Measurements from ENCODE around the gene TCFL5.
"Not testable (repeated sequence)": the region's sequence is repeated elsewhere in the genome, so short reads cannot be mapped to it uniquely, and the experiment has no call there.

The TCFL5 gene

DNA sequence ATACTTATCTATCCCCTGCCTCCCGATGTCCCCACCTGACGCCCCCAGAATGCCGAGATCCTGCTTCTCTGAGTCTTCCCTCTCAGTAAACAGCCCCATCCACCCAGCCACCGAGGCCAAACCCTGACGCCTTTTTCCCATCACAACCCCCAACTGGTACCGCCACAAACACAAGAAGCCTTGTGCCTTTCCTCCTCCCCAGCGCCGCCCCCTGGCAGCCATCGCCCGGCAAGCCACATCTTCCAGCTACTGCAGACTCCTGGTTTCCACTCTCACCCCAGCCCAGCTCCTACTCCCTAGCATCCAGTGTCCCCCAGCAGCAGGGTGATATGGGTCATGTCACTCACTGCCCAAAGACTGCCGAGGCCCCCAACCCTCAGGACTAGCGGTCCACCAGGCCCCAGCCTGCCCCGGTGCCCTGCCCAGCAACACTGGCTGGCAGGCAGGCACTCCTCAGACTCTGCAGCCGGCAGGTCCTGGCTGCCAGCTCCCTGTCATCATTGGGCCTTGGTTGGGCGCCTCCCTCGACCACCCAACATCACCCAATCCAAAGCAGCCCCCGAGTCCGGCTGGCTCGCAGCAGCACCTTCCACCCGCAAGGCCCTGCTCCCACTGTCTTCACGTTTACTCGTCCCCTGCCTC is 11.2 kb downstream of the TCFL5 start:
- no peak overlapping the region for H3K4me2 ChIP-seq (ENCODE audit: low read length)
- H4K20me1 ChIP-seq (ENCODE audit: insufficient read depth, low read length): no peaks in the 10 kb centered on the region
- no peaks in the 10 kb centered on the region for H3K9me2 ChIP-seq (ENCODE audit: low read depth, low read length)
- H3K36me3 ChIP-seq (ENCODE audit: insufficient read depth, low read length): peaks cover 75% of the 10 kb centered on the region
- H2AFZ ChIP-seq (ENCODE audit: low read length): no peak overlapping the region
- no peak overlapping the region for H3K4me3 ChIP-seq (ENCODE audit: low read depth, low read length, poor library complexity, severe bottlenecking)
- peak overlapping the region; percentile 21 for H3K27ac ChIP-seq (ENCODE audit: low read depth, low read length, poor library complexity, severe bottlenecking)
- H3K79me2 ChIP-seq (ENCODE audit: insufficient read depth, low read length): no peaks in the 10 kb centered on the region
- no peaks in the 10 kb centered on the region for H3K27me3 ChIP-seq (ENCODE audit: insufficient read depth, low read length)
- H3K9ac ChIP-seq (ENCODE audit: low read length): no peak overlapping the region
- TF ChIP-seq EZH2 (IDR thresholded peaks at IDR 0.05; ENCODE audit: borderline replicate concordance, low read length) (no peak), CTCF (IDR thresholded peaks at IDR 0.05; ENCODE audit: low read length) (no peak)
- H3K9me3 ChIP-seq (ENCODE audit: low read length): no peaks in the 10 kb centered on the region
- H3K4me1 ChIP-seq (ENCODE audit: insufficient read depth, low read length, severe bottlenecking): peaks cover 10% of the 10 kb centered on the region
- no peaks in the 10 kb centered on the region for H3F3A ChIP-seq (ENCODE audit: insufficient read depth, low read length)

DNA sequence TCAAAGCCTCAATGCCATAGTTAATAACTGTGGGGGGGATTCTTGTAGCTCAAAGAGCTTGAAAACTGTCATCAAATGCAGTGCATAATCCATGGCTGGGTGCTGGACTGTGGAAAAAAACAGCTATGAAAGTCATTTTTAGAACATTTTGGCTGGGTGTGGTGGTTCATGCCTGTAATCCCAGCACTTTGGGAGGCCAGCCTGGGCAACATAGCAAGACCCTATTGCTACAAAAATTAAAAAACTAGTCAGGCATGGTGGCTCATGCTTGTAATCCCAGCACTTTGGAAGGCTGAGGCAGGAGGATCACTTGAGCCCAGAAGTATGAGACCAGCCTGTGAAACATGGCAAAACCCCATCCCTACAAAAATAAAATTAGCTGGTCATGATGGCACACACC is 12.2 kb downstream of the TCFL5 start:
- H3K27me3 ChIP-seq (ENCODE audit: insufficient read depth, low read length): no peaks in the 10 kb centered on the region
- no peaks in the 10 kb centered on the region for H3F3A ChIP-seq (ENCODE audit: insufficient read depth, low read length)
- peaks cover 10% of the 10 kb centered on the region for H3K4me1 ChIP-seq (ENCODE audit: insufficient read depth, low read length, severe bottlenecking)
- no peaks in the 10 kb centered on the region for H3K9me3 ChIP-seq (ENCODE audit: low read length)
- peaks cover 74% of the 10 kb centered on the region for H3K36me3 ChIP-seq (ENCODE audit: insufficient read depth, low read length)
- TF ChIP-seq EZH2 (IDR thresholded peaks at IDR 0.05; ENCODE audit: borderline replicate concordance, low read length): no peak
- H3K4me2 ChIP-seq (ENCODE audit: low read length): no peak overlapping the region
- H3K27ac ChIP-seq (ENCODE audit: low read depth, low read length, poor library complexity, severe bottlenecking): peak overlapping the region; percentile 76
- no peak overlapping the region for H2AFZ ChIP-seq (ENCODE audit: low read length)
- H3K79me2 ChIP-seq (ENCODE audit: insufficient read depth, low read length): no peaks in the 10 kb centered on the region
- no peaks in the 10 kb centered on the region for H3K9me2 ChIP-seq (ENCODE audit: low read depth, low read length)
- 0 out of 2 replicates have a peak overlapping the region, but pooled peaks have one; percentile 4 for H3K9ac ChIP-seq (ENCODE audit: low read length)
- no peaks in the 10 kb centered on the region for H4K20me1 ChIP-seq (ENCODE audit: insufficient read depth, low read length)
- H3K4me3 ChIP-seq (ENCODE audit: low read depth, low read length, poor library complexity, severe bottlenecking): no peak overlapping the region

GRCh38 chr20:62848917-62849316 is 12.7 kb downstream of the TCFL5 start:
- not testable (repeated sequence) for H3K4me3 ChIP-seq (ENCODE audit: low read depth, low read length, poor library complexity, severe bottlenecking); H3K4me2 ChIP-seq (ENCODE audit: low read length); H2AFZ ChIP-seq (ENCODE audit: low read length); H3K79me2 ChIP-seq (ENCODE audit: insufficient read depth, low read length); H3K9me3 ChIP-seq (ENCODE audit: low read length); H4K20me1 ChIP-seq (ENCODE audit: insufficient read depth, low read length); H3K27me3 ChIP-seq (ENCODE audit: insufficient read depth, low read length); H3K9me2 ChIP-seq (ENCODE audit: low read depth, low read length); H3F3A ChIP-seq (ENCODE audit: insufficient read depth, low read length)
- Histone ChIP-seq H3K9ac (ENCODE audit: low read length) (0 out of 2 replicates have a peak overlapping the region, but pooled peaks have one; percentile 4), H3K36me3 (ENCODE audit: insufficient read depth, low read length) (peaks cover 72% of the 10 kb centered on the region), H3K27ac (ENCODE audit: low read depth, low read length, poor library complexity, severe bottlenecking) (peak overlapping the region; percentile 76), H3K4me1 (ENCODE audit: insufficient read depth, low read length, severe bottlenecking) (peaks cover 10% of the 10 kb centered on the region)

DNA sequence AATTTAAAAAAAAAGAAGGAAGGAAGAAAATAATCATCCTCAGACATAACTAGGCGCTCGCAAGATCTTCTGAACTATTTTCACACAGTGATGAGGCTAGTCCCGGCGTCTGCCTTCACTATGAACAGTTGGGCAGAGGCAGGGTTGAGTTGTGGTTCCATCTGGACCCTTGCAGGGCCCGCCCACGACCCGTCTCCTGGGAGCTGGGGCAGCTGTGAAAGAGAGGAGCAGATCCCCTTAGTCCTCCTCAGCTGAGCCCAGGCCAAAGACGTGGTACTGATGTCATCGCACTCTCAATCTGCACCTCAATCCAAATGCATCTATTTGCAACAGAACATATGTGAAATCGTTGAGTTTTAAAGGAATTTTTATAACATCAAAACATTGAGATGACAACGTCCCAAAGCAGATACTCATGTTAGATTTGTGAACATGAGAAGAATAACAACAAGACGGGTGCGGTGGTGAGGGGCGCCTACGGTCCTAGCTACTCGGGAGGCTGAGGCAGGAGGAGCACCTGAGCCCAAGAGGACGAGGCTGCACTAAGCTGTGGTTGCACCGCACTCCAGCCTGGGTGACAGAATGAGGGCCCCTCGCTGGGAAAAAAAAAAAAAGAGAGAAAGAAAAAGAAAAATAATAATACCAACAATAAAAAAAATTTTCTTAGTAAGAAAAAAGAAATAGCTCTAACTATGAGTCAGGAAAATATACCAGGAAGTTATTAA is 15.3 kb downstream of the TCFL5 start:
- H3K9me3 ChIP-seq (ENCODE audit: low read length): no peaks in the 10 kb centered on the region
- H4K20me1 ChIP-seq (ENCODE audit: insufficient read depth, low read length): no peaks in the 10 kb centered on the region
- peaks cover 10% of the 10 kb centered on the region for H3K4me1 ChIP-seq (ENCODE audit: insufficient read depth, low read length, severe bottlenecking)
- no peak overlapping the region for H3K4me2 ChIP-seq (ENCODE audit: low read length)
- no peak overlapping the region for H3K27ac ChIP-seq (ENCODE audit: low read depth, low read length, poor library complexity, severe bottlenecking)
- H3K36me3 ChIP-seq (ENCODE audit: insufficient read depth, low read length): peaks cover 54% of the 10 kb centered on the region
- no peak overlapping the region for H2AFZ ChIP-seq (ENCODE audit: low read length)
- no peak overlapping the region for H3K4me3 ChIP-seq (ENCODE audit: low read depth, low read length, poor library complexity, severe bottlenecking)
- H3K9me2 ChIP-seq (ENCODE audit: low read depth, low read length): no peaks in the 10 kb centered on the region
- H3K27me3 ChIP-seq (ENCODE audit: insufficient read depth, low read length): no peaks in the 10 kb centered on the region
- no peaks in the 10 kb centered on the region for H3K79me2 ChIP-seq (ENCODE audit: insufficient read depth, low read length)
- H3K9ac ChIP-seq (ENCODE audit: low read length): no peak overlapping the region
- no peaks in the 10 kb centered on the region for H3F3A ChIP-seq (ENCODE audit: insufficient read depth, low read length)
- TF ChIP-seq CTCF (IDR thresholded peaks at IDR 0.05; ENCODE audit: low read length) (no peak), EZH2 (IDR thresholded peaks at IDR 0.05; ENCODE audit: borderline replicate concordance, low read length) (no peak)

All from OCI-LY1 (cell line).